Mononuclear cell (primary cell): ENCODE data around the gene GABRA5. TPM values are rescaled to one million over a fixed set of nuclear protein-coding genes. Genes with fewer than 3 reads are reported as not detected.
"Not testable (repeated sequence)": the region's sequence is repeated elsewhere in the genome, so short reads cannot be mapped to it uniquely, and the experiment has no call there.

Source experiments
- H3K27me3 ChIP-seq: 2 replicates; pipeline ENCODE4 v1.6.0; 2011; ENCODE audit warnings: low read length, control low read depth; ENCODE audit not compliant: insufficient read depth
- H3K4me1 ChIP-seq: 2 replicates; pipeline ENCODE4 v1.5.1; 2011; ENCODE audit warnings: mild to moderate bottlenecking, low read length, control low read depth; ENCODE audit not compliant: insufficient read depth
- H3K4me3 ChIP-seq: 2 replicates; pipeline ENCODE4 v1.5.1; 2011; ENCODE audit warnings: mild to moderate bottlenecking, low read length, moderate library complexity
- H3K9me3 ChIP-seq: 2 replicates; pipeline ENCODE4 v1.5.1; 2011; ENCODE audit warnings: low read depth, mild to moderate bottlenecking, control low read depth, low read length
- total RNA-seq: library from RNA; depleted of rRNA; stranded (reverse); fragments of >200 nt; gene quantifications from one replicate; pipeline ENCODE4 v1.2.3, GENCODE V29; 2012

Gene GABRA5
- total RNA-seq, result 0.31 TPM

DNA sequence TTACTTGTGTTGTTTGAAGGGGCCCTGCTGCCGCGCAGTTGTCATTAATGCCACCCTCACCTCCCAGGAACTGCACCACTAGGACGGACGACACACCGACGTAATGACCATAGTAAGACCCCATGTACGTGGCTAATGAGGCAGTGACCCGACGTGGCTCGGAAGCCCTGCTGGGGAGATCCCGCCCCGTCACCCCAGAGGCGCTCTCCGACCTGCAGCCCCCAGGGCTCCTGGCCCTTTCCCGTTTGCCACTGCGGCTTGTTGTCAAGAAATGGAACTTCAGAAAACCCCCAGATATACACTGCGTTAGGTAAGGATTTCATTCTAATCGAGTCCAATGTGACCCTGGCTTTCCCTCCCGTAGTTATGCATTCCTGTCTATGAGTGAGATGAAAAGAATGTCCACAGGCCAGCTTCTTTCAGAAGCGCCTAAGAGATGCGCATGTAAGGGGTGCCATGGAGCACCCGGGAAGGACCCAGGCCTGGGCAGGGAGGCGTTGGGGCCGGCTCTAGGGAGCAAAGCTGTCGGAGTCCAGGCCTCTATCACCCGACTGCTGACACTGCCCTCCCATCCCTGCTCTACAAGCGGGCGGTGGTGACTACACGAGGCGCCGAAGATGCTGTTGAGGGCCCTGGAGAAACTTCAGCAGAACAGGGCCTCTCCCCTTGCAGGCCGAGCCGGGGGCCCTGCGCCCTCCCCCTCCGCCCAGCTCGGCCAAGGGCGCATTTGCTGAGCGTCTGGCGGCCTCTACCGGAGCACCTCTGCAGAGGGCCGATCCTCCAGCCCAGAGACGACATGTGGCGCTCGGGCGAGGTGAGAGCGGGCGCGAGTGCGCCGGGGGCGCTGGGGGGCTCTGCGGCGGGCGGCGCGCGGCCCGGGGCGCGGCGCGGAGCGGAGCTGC lies at the start of gene GABRA5:
GABRA5 (plus strand) TSS at position 765 of the 902 bp plus-strand sequence. CDS start 2,187 bp downstream, outside the sequence.
- Histone ChIP-seq H3K4me3 (no peak within 1 kb of the TSS), H3K4me1 (no peaks in the 10 kb centered on the region), H3K9me3 (no peaks in the 10 kb centered on the region), H3K27me3 (peaks cover 22% of the 10 kb centered on the region)

DNA sequence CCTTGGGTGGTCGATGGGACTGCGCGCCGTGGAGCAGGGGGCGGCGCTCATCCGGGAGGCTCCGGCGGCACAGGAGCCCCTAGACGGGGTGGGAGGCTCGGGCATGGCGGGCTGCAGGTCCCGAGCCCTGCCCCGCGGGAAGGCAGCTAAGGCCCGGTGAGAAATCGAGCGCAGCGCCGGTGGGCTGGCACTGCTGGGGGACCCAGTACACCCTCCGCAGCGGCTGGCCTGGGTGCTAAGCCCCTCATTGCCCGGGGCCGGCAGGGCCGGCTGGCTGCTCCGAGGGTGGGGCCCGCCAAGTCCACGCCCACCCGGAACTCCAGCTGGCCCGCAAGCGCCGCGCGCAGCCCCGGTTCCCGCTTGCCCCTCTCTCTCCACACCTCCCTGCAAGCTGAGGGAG lies 35.7 kb upstream of the GABRA5 start:
- not testable (repeated sequence) for H3K27me3 ChIP-seq, H3K9me3 ChIP-seq, H3K4me1 ChIP-seq, H3K4me3 ChIP-seq

GRCh38 chr15:26831951-26832350 lies 34.9 kb upstream of the GABRA5 start:
- Histone ChIP-seq H3K4me3 (no peak overlapping the region), H3K9me3 (peaks cover 4% of the 10 kb centered on the region), H3K27me3 (no peaks in the 10 kb centered on the region), H3K4me1 (no peaks in the 10 kb centered on the region)

DNA sequence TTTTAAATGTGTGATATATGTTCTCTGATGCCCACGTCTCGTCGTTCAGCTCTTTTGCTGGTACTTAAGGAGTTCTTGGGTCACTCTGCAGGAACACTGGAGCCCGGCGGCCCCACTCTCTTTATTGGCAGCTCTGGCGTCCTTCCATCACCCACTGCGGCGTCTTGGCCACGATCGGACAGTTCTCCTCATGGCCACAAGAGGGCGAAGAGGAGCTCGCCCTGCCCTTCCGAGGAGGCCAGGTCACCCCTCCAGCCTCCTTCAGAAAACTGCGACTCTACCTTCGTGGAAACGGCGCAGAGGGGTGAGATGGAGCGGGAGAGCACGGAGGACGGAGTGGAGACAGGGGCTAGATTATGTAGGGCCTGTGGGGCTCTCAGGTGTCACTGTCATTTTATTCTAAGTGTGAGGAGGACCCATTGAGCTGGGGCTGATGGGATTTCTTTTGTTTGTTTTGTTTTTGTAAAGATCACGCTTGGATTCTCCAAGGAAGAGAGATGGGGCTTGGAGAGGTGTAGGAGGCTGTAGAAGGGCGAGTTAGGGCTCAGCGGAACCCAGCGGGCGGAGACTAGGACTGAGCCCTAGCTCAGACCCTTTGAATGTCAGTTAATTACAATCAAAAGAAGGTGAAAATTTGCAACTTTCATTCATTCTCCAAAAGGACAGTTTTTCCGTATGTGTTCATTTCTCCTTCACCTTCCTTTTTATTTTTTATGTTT lies 28.0 kb upstream of the GABRA5 start:
- Histone ChIP-seq H3K4me3 (no peak overlapping the region), H3K27me3 (no peaks in the 10 kb centered on the region), H3K9me3 (peaks cover 4% of the 10 kb centered on the region), H3K4me1 (no peaks in the 10 kb centered on the region)

DNA sequence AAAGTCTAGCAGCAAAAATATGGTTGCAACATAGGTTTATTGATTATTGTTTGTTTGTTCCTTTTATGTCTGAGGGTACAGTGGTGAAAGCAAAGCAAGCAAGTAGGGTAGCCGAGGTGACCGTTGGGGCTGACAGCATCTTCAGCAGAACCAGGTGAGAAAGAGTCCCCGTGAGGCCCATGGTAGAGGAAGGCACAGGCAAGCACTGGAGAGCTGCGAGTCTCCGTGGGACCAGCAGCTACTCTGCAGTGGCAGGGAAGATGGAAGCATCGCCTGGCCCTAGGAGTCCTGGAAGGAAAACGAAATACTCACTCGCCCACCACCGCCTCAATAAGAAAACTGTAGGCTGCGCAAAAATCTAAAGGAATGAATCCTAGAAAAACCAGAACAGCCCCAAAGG lies 25.3 kb upstream of the GABRA5 start:
- H3K27me3 ChIP-seq, result no peaks in the 10 kb centered on the region
- no peaks in the 10 kb centered on the region for H3K4me1 ChIP-seq
- no peaks in the 10 kb centered on the region for H3K9me3 ChIP-seq
- H3K4me3 ChIP-seq, result no peak overlapping the region

DNA sequence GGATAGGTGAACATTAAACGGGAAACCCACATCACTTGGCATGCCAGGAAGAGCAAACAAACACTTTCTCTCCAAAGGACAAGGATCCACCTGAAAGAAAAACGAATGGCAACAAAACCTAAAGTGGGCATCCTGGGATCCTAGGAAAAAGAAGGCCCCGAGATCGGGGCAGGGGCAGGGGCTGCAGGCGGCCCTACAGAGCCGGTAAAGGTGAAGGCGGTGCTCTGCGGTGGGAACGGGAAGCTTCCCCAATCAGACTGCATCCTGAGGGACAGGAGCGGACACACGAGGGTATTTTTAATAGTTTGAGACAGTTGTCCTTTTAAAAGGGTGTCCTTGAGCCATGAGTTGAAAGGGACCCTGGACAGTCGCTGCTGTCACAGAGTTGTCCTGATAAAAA lies 24.9 kb upstream of the GABRA5 start:
- Histone ChIP-seq H3K27me3 (no peaks in the 10 kb centered on the region), H3K9me3 (no peaks in the 10 kb centered on the region), H3K4me1 (no peaks in the 10 kb centered on the region), H3K4me3 (no peak overlapping the region)

- Histone ChIP-seq H3K9me3 (no peaks in the 10 kb centered on the region), H3K4me1 (no peaks in the 10 kb centered on the region), H3K27me3 (no peaks in the 10 kb centered on the region), H3K4me3 (no peak overlapping the region)
These were observed 24.5 kb upstream of the GABRA5 start for GRCh38 chr15:26842391-26842790.

GRCh38 chr15:26844901-26845300 lies 22.0 kb upstream of the GABRA5 start:
- H3K4me3 ChIP-seq, result no peak overlapping the region
- no peaks in the 10 kb centered on the region for H3K4me1 ChIP-seq
- H3K9me3 ChIP-seq, result no peaks in the 10 kb centered on the region
- H3K27me3 ChIP-seq, result no peaks in the 10 kb centered on the region

DNA sequence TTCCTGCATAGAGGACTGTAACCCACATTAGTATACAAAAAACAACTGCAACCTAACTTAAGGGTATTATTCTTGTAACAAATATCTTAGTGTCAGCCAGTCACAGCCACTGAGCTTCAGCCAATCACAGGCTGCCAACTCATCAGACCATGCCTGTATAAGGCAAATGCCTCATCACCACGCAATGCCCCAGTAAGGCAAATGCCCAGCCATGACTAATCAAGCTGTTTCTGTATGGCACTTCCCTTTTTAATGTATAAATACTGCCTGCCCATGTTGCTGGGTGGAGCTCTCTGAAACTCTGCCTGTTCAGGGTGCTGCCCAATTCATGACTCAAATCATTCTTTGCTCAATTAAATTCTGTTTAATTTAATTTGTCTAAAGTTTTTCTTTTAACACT lies 18.4 kb upstream of the GABRA5 start:
- H3K27me3 ChIP-seq, result no peaks in the 10 kb centered on the region
- H3K4me3 ChIP-seq, result no peak overlapping the region
- H3K9me3 ChIP-seq, result no peaks in the 10 kb centered on the region
- H3K4me1 ChIP-seq, result no peaks in the 10 kb centered on the region

GRCh38 chr15:26850161-26850560 lies 16.7 kb upstream of the GABRA5 start:
- no peaks in the 10 kb centered on the region for H3K9me3 ChIP-seq
- no peaks in the 10 kb centered on the region for H3K27me3 ChIP-seq
- no peaks in the 10 kb centered on the region for H3K4me1 ChIP-seq
- H3K4me3 ChIP-seq, result no peak overlapping the region

DNA sequence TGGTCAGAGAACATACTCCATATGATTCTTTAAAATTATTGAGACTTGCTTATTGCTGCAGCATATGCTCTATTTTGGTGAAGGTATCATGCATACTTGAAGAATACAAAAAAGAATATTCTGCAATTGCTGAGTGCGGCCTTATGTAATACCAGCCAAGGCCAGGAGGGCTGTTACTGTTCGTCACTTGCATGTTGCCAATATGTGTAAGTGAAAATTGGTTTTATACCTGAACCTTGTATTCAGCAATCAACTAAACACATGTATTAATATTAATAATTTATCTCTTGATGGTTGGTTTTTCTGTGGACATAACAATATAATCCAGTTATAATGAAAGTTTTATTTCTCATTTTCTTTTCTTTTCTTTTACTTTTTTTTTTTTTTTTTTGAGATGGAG lies 13.9 kb upstream of the GABRA5 start:
- Histone ChIP-seq H3K27me3 (no peaks in the 10 kb centered on the region), H3K9me3 (no peaks in the 10 kb centered on the region), H3K4me3 (no peak overlapping the region), H3K4me1 (no peaks in the 10 kb centered on the region)

- no peaks in the 10 kb centered on the region for H3K27me3 ChIP-seq
- no peaks in the 10 kb centered on the region for H3K4me1 ChIP-seq
These were observed 12.4 kb upstream of the GABRA5 start for GRCh38 chr15:26854435-26854834.

GRCh38 chr15:26864664-26865191 lies 2.1 kb upstream of the GABRA5 start:
- Histone ChIP-seq H3K4me1 (no peaks in the 10 kb centered on the region), H3K4me3 (no peak overlapping the region), H3K27me3 (peaks cover 22% of the 10 kb centered on the region), H3K9me3 (no peaks in the 10 kb centered on the region)

More at GRCh38 chr15:26854435-26854834, 12.4 kb upstream of the GABRA5 start:
- H3K9me3 ChIP-seq, result no peaks in the 10 kb centered on the region
- H3K4me3 ChIP-seq, result no peak overlapping the region

- H3K4me1 ChIP-seq, result no peaks in the 10 kb centered on the region
- H3K9me3 ChIP-seq, result no peaks in the 10 kb centered on the region
- H3K4me3 ChIP-seq, result no peak overlapping the region
- H3K27me3 ChIP-seq, result peaks cover 22% of the 10 kb centered on the region
These were observed 542 bp downstream of the GABRA5 start for GRCh38 chr15:26867200-26868007.
